ENCODE results near the gene LCK.

LCK gene

GRCh38 chr1:32318127-32318869, 67.2 kb downstream of the LCK start:
- H3K27me3 ChIP-seq (ENCODE audit: insufficient read depth, insufficient read length): no peaks in the 10 kb centered on the region
- H3K9ac ChIP-seq (ENCODE audit: insufficient read length, low read depth): no peak overlapping the region
- no peak for TF ChIP-seq ZNF274 (IDR thresholded peaks at IDR 0.05; ENCODE audit: low read depth, low read length)
- TF ChIP-seq SUZ12 (IDR thresholded peaks at IDR 0.05; ENCODE audit: extremely low read depth, insufficient read depth, insufficient read length): no peak
- TF ChIP-seq YY1 (IDR thresholded peaks at IDR 0.05; ENCODE audit: insufficient read depth, insufficient read length): no peak
- H3K36me3 ChIP-seq (ENCODE audit: insufficient read depth, insufficient read length, low read length): peaks cover 67% of the 10 kb centered on the region
- H3K9me3 ChIP-seq (ENCODE audit: insufficient read depth, low read length): no peaks in the 10 kb centered on the region
- H3K4me1 ChIP-seq (ENCODE audit: insufficient read depth, insufficient read length): no peaks in the 10 kb centered on the region
- no peak for DNase-seq (ENCODE audit: low read depth, low spot score)
- H3K4me3 ChIP-seq (ENCODE audit: insufficient read length, low read depth): no peak overlapping the region

- Histone ChIP-seq H3K4me1 (ENCODE audit: insufficient read depth, insufficient read length) (no peaks in the 10 kb centered on the region), H3K27me3 (ENCODE audit: insufficient read depth, insufficient read length) (no peaks in the 10 kb centered on the region), H3K4me3 (ENCODE audit: insufficient read length, low read depth) (no peak overlapping the region), H3K9ac (ENCODE audit: insufficient read length, low read depth) (no peak overlapping the region), H3K9me3 (ENCODE audit: insufficient read depth, low read length) (no peaks in the 10 kb centered on the region), H3K36me3 (ENCODE audit: insufficient read depth, insufficient read length, low read length) (peaks cover 85% of the 10 kb centered on the region)
- no peak for DNase-seq (ENCODE audit: low read depth, low spot score)
- TF ChIP-seq SUZ12 (IDR thresholded peaks at IDR 0.05; ENCODE audit: extremely low read depth, insufficient read depth, insufficient read length) (no peak), ZNF274 (IDR thresholded peaks at IDR 0.05; ENCODE audit: low read depth, low read length) (no peak), YY1 (IDR thresholded peaks at IDR 0.05; ENCODE audit: insufficient read depth, insufficient read length) (no peak)
Observed at GRCh38 chr1:32321712-32322291, 70.7 kb downstream of the LCK start.

- Histone ChIP-seq H3K9me3 (ENCODE audit: insufficient read depth, low read length) (no peaks in the 10 kb centered on the region), H3K36me3 (ENCODE audit: insufficient read depth, insufficient read length, low read length) (peaks cover 90% of the 10 kb centered on the region), H3K27me3 (ENCODE audit: insufficient read depth, insufficient read length) (no peaks in the 10 kb centered on the region), H3K4me3 (ENCODE audit: insufficient read length, low read depth) (no peak overlapping the region), H3K4me1 (ENCODE audit: insufficient read depth, insufficient read length) (no peaks in the 10 kb centered on the region), H3K9ac (ENCODE audit: insufficient read length, low read depth) (no peak overlapping the region)
- DNase-seq (ENCODE audit: low read depth, low spot score): no peak
- no peak for TF ChIP-seq SUZ12 (IDR thresholded peaks at IDR 0.05; ENCODE audit: extremely low read depth, insufficient read depth, insufficient read length)
Observed at GRCh38 chr1:32327204-32327603, 76.1 kb downstream of the LCK start.

GRCh38 chr1:32329931-32330466, 78.9 kb downstream of the LCK start:
- peaks cover 94% of the 10 kb centered on the region for H3K36me3 ChIP-seq (ENCODE audit: insufficient read depth, insufficient read length, low read length)
- H3K9me3 ChIP-seq (ENCODE audit: insufficient read depth, low read length): no peaks in the 10 kb centered on the region
- no peaks in the 10 kb centered on the region for H3K27me3 ChIP-seq (ENCODE audit: insufficient read depth, insufficient read length)
- DNase-seq (ENCODE audit: low read depth, low spot score): no peak
- TF ChIP-seq SUZ12 (IDR thresholded peaks at IDR 0.05; ENCODE audit: extremely low read depth, insufficient read depth, insufficient read length): no peak
- no peak for TF ChIP-seq YY1 (IDR thresholded peaks at IDR 0.05; ENCODE audit: insufficient read depth, insufficient read length)
- no peak for TF ChIP-seq ZNF274 (IDR thresholded peaks at IDR 0.05; ENCODE audit: low read depth, low read length)
- peaks cover 11% of the 10 kb centered on the region for H3K4me1 ChIP-seq (ENCODE audit: insufficient read depth, insufficient read length)
- no peak overlapping the region for H3K4me3 ChIP-seq (ENCODE audit: insufficient read length, low read depth)
- no peak overlapping the region for H3K9ac ChIP-seq (ENCODE audit: insufficient read length, low read depth)

- no peaks in the 10 kb centered on the region for H3K27me3 ChIP-seq (ENCODE audit: insufficient read depth, insufficient read length)
- H3K36me3 ChIP-seq (ENCODE audit: insufficient read depth, insufficient read length, low read length): peaks cover 90% of the 10 kb centered on the region
- TF ChIP-seq SUZ12 (IDR thresholded peaks at IDR 0.05; ENCODE audit: extremely low read depth, insufficient read depth, insufficient read length) (no peak), ZNF274 (IDR thresholded peaks at IDR 0.05; ENCODE audit: low read depth, low read length) (no peak), YY1 (IDR thresholded peaks at IDR 0.05; ENCODE audit: insufficient read depth, insufficient read length) (no peak)
- no peak for DNase-seq (ENCODE audit: low read depth, low spot score)
- no peak overlapping the region for H3K9ac ChIP-seq (ENCODE audit: insufficient read length, low read depth)
- no peak overlapping the region for H3K4me3 ChIP-seq (ENCODE audit: insufficient read length, low read depth)
- H3K9me3 ChIP-seq (ENCODE audit: insufficient read depth, low read length): no peaks in the 10 kb centered on the region
- peaks cover 11% of the 10 kb centered on the region for H3K4me1 ChIP-seq (ENCODE audit: insufficient read depth, insufficient read length)
Observed at GRCh38 chr1:32330558-32331151, 79.6 kb downstream of the LCK start.

- peaks cover 12% of the 10 kb centered on the region for H3K4me1 ChIP-seq (ENCODE audit: insufficient read depth, insufficient read length)
- no peak for DNase-seq (ENCODE audit: low read depth, low spot score)
- peaks cover 85% of the 10 kb centered on the region for H3K36me3 ChIP-seq (ENCODE audit: insufficient read depth, insufficient read length, low read length)
- H3K9me3 ChIP-seq (ENCODE audit: insufficient read depth, low read length): no peaks in the 10 kb centered on the region
- TF ChIP-seq SUZ12 (IDR thresholded peaks at IDR 0.05; ENCODE audit: extremely low read depth, insufficient read depth, insufficient read length) (no peak), YY1 (IDR thresholded peaks at IDR 0.05; ENCODE audit: insufficient read depth, insufficient read length) (no peak), ZNF274 (IDR thresholded peaks at IDR 0.05; ENCODE audit: low read depth, low read length) (no peak)
- no peak overlapping the region for H3K4me3 ChIP-seq (ENCODE audit: insufficient read length, low read depth)
- peaks cover 1% of the 10 kb centered on the region for H3K27me3 ChIP-seq (ENCODE audit: insufficient read depth, insufficient read length)
- H3K9ac ChIP-seq (ENCODE audit: insufficient read length, low read depth): no peak overlapping the region
Observed at GRCh38 chr1:32331549-32331948, 80.5 kb downstream of the LCK start.
